IgD-negative memory B cell (primary cell): Measurements from ENCODE around the gene ALDH5A1. TPM values are rescaled to one million over a fixed set of nuclear protein-coding genes. Genes with fewer than 3 reads are reported as not detected.
"Not testable (repeated sequence)": the region's sequence is repeated elsewhere in the genome, so short reads cannot be mapped to it uniquely, and the experiment has no call there.

Source experiments
- H3K27ac Mint-ChIP-seq, 3 donors: one replicate each; pipeline ENCODE4 v1.8.0; 2020 to 2022; ENCODE audit warnings: mild to moderate bottlenecking in 3 of 3, mixed read lengths in 3 of 3, moderate library complexity in 1 of 3
- H3K27me3 Mint-ChIP-seq: one replicate; pipeline ENCODE4 v1.8.0; 2021; ENCODE audit warnings: mixed read lengths
- H3K36me3 Mint-ChIP-seq: one replicate; pipeline ENCODE4 v1.8.0; 2020; ENCODE audit warnings: mild to moderate bottlenecking, mixed read lengths
- H3K4me1 Mint-ChIP-seq, 3 donors: one replicate each; pipeline ENCODE4 v1.8.0; 2020 to 2022; ENCODE audit warnings: mixed read lengths in 3 of 3, mild to moderate bottlenecking in 1 of 3
- H3K4me3 Mint-ChIP-seq, 4 donors: one replicate each; pipeline ENCODE4 v1.8.0; 2020 to 2022; ENCODE audit warnings: mild to moderate bottlenecking in 4 of 4, mixed read lengths in 4 of 4, moderate library complexity in 3 of 4
- H3K9me3 Mint-ChIP-seq, 3 donors: one replicate each; pipeline ENCODE4 v1.8.0; 2020 to 2021; ENCODE audit warnings: mixed read lengths in 3 of 3, mild to moderate bottlenecking in 1 of 3
- polyA plus RNA-seq: library from polyadenylated mRNA; unstranded; fragments of 300-500 nt; fragmentation: Illumina TruSeq; gene quantifications from one replicate; pipeline ENCODE4 v1.2.3, GENCODE V29; 2021

The ALDH5A1 gene
- polyA plus RNA-seq, 1 donor from 2014 or later = 16.0 TPM

GRCh38 chr6:24501374-24501773 lies 6.6 kb downstream of the ALDH5A1 start:
- Mint-ChIP-seq H3K27me3 (no peaks in the 10 kb centered on the region), H3K36me3 (peaks cover 15% of the 10 kb centered on the region), H3K4me1 (peaks cover 0 to 7% (median 6%) of the 10 kb centered on the region in 3 donors), H3K4me3 (no peak overlapping the region), H3K9me3 (peaks cover 0 to 8% (median 0%) of the 10 kb centered on the region in 3 donors), H3K27ac (no peak overlapping the region)

GRCh38 chr6:24501914-24502313 lies 7.1 kb downstream of the ALDH5A1 start:
- H3K4me1 Mint-ChIP-seq = peaks cover 0 to 6% (median 5%) of the 10 kb centered on the region in 3 donors
- no peak overlapping the region for H3K4me3 Mint-ChIP-seq
- H3K27me3 Mint-ChIP-seq = no peaks in the 10 kb centered on the region
- H3K36me3 Mint-ChIP-seq = peaks cover 13% of the 10 kb centered on the region
- peak overlapping the region in 1 of 3 donors; percentile 36 for H3K27ac Mint-ChIP-seq
- peaks cover 0 to 5% (median 0%) of the 10 kb centered on the region in 3 donors for H3K9me3 Mint-ChIP-seq

- Mint-ChIP-seq H3K9me3 (peaks cover 0 to 6% (median 0%) of the 10 kb centered on the region in 3 donors), H3K27me3 (no peaks in the 10 kb centered on the region), H3K4me1 (peaks cover 0 to 7% (median 4%) of the 10 kb centered on the region in 3 donors), H3K4me3 (no peak overlapping the region), H3K36me3 (peaks cover 18% of the 10 kb centered on the region), H3K27ac (no peak overlapping the region)
Measured at GRCh38 chr6:24504287-24504648, 9.5 kb downstream of the ALDH5A1 start.

GRCh38 chr6:24504649-24505586 lies 10.1 kb downstream of the ALDH5A1 start:
- H3K4me3 Mint-ChIP-seq = no peak overlapping the region
- H3K4me1 Mint-ChIP-seq = peaks cover 3 to 9% (median 4%) of the 10 kb centered on the region in 3 donors
- H3K27me3 Mint-ChIP-seq = no peaks in the 10 kb centered on the region
- no peak overlapping the region for H3K27ac Mint-ChIP-seq
- H3K36me3 Mint-ChIP-seq = peaks cover 20% of the 10 kb centered on the region
- H3K9me3 Mint-ChIP-seq = peaks cover 0 to 6% (median 0%) of the 10 kb centered on the region in 3 donors

GRCh38 chr6:24506814-24507520 lies 12.2 kb downstream of the ALDH5A1 start:
- H3K4me3 Mint-ChIP-seq = no peak overlapping the region
- H3K27me3 Mint-ChIP-seq = no peaks in the 10 kb centered on the region
- H3K36me3 Mint-ChIP-seq = peaks cover 20% of the 10 kb centered on the region
- H3K27ac Mint-ChIP-seq = peak overlapping the region in 1 of 3 donors; percentile 24
- peaks cover 0 to 6% (median 0%) of the 10 kb centered on the region in 3 donors for H3K9me3 Mint-ChIP-seq
- H3K4me1 Mint-ChIP-seq = peaks cover 4 to 13% (median 5%) of the 10 kb centered on the region in 3 donors

GRCh38 chr6:24511976-24512375 lies 17.2 kb downstream of the ALDH5A1 start:
- not testable (repeated sequence) for H3K4me3 Mint-ChIP-seq, H3K9me3 Mint-ChIP-seq, H3K27me3 Mint-ChIP-seq
- Mint-ChIP-seq H3K4me1 (peaks cover 13 to 20% (median 17%) of the 10 kb centered on the region in 3 donors), H3K36me3 (peaks cover 17% of the 10 kb centered on the region), H3K27ac (peak overlapping the region in 2 of 3 donors; percentile 6 to 20)

GRCh38 chr6:24513602-24514001 lies 18.8 kb downstream of the ALDH5A1 start:
- Mint-ChIP-seq H3K4me1 (peaks cover 27 to 36% (median 31%) of the 10 kb centered on the region in 3 donors), H3K36me3 (peaks cover 12% of the 10 kb centered on the region), H3K27ac (peak overlapping the region in 2 of 3 donors; percentile 71 to 78), H3K27me3 (no peaks in the 10 kb centered on the region), H3K9me3 (no peaks in the 10 kb centered on the region), H3K4me3 (no peak overlapping the region)

- Mint-ChIP-seq H3K4me3 (peak overlapping the region; percentile 75 to 92 (median 82)), H3K27me3 (no peaks in the 10 kb centered on the region), H3K4me1 (peaks cover 38 to 44% (median 43%) of the 10 kb centered on the region in 3 donors), H3K9me3 (no peaks in the 10 kb centered on the region), H3K27ac (peak overlapping the region; percentile 95 to 99 (median 97)), H3K36me3 (peaks cover 6% of the 10 kb centered on the region)
Measured at GRCh38 chr6:24517659-24518543, 23.1 kb downstream of the ALDH5A1 start.

- Mint-ChIP-seq H3K9me3 (no peaks in the 10 kb centered on the region), H3K36me3 (peaks cover 3% of the 10 kb centered on the region), H3K27me3 (no peaks in the 10 kb centered on the region), H3K27ac (peak overlapping the region; percentile 89 to 94 (median 92)), H3K4me3 (peak overlapping the region in 2 of 4 donors; percentile 38 to 65), H3K4me1 (peaks cover 37 to 47% (median 39%) of the 10 kb centered on the region in 3 donors)
Measured at GRCh38 chr6:24520929-24521546, 26.3 kb downstream of the ALDH5A1 start.

- no peaks in the 10 kb centered on the region for H3K9me3 Mint-ChIP-seq
- peaks cover 35 to 43% (median 35%) of the 10 kb centered on the region in 3 donors for H3K4me1 Mint-ChIP-seq
- peak overlapping the region; percentile 20 to 66 (median 65) for H3K4me3 Mint-ChIP-seq
- no peaks in the 10 kb centered on the region for H3K27me3 Mint-ChIP-seq
- H3K27ac Mint-ChIP-seq = peak overlapping the region; percentile 76 to 92 (median 91)
- peaks cover 4% of the 10 kb centered on the region for H3K36me3 Mint-ChIP-seq
Measured at GRCh38 chr6:24522228-24523176, 27.7 kb downstream of the ALDH5A1 start.

GRCh38 chr6:24524329-24524728 lies 29.6 kb downstream of the ALDH5A1 start:
- Mint-ChIP-seq H3K4me3 (no peak overlapping the region), H3K9me3 (no peaks in the 10 kb centered on the region), H3K27ac (no peak overlapping the region), H3K27me3 (no peaks in the 10 kb centered on the region), H3K36me3 (peaks cover 4% of the 10 kb centered on the region), H3K4me1 (peaks cover 25 to 31% (median 26%) of the 10 kb centered on the region in 3 donors)

GRCh38 chr6:24524805-24525204 lies 30.0 kb downstream of the ALDH5A1 start:
- H3K9me3 Mint-ChIP-seq = no peaks in the 10 kb centered on the region
- H3K4me1 Mint-ChIP-seq = peaks cover 25 to 31% (median 26%) of the 10 kb centered on the region in 3 donors
- H3K4me3 Mint-ChIP-seq = peak overlapping the region in 1 of 4 donors; percentile 14
- peaks cover 4% of the 10 kb centered on the region for H3K36me3 Mint-ChIP-seq
- H3K27me3 Mint-ChIP-seq = no peaks in the 10 kb centered on the region
- no peak overlapping the region for H3K27ac Mint-ChIP-seq

GRCh38 chr6:24529985-24530384 lies 35.2 kb downstream of the ALDH5A1 start:
- H3K4me3 Mint-ChIP-seq = no peak overlapping the region

More at GRCh38 chr6:24529985-24530384, 35.2 kb downstream of the ALDH5A1 start:
- Mint-ChIP-seq H3K27ac (no peak overlapping the region), H3K4me1 (peaks cover 1 to 7% (median 6%) of the 10 kb centered on the region in 3 donors), H3K9me3 (no peaks in the 10 kb centered on the region), H3K36me3 (peaks cover 19% of the 10 kb centered on the region), H3K27me3 (no peaks in the 10 kb centered on the region)
